Stimulated activated CD4-positive, alpha-beta T cell treated with anti-CD3 and anti-CD28 coated beads, Interleukin-4, amount 100 ng/mL, for 1 hour (primary cell): ENCODE data around the gene KRT34.

Source experiments
- DNase-seq: peaks from one replicate; pipeline ENCODE4 v3.0.0-alpha.2; 2020

KRT34 gene

DNA sequence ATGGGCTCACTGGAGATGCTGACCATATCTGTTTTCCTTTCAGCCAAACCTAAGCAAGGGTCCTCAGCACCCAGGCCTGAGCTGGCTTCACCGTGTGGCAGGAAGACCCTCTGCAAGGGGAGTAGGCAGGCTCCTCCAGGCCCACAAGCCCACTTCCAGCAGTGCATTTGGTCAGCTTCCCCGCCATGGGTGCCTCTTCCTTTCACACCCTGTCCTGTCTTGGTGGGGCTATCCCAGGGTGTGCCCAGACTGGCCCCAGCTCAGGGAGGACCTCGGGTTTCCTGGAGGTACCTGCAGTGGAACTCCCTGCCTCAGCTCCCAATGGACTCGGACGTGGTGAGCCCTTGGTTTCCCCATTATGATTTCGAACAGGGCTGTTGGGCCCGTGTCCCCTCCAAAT, 53.9 kb downstream of the KRT34 start:
- no peak for DNase-seq
